Measurements from ENCODE around the gene HAGH. TPM values are rescaled to one million over a fixed set of nuclear protein-coding genes. Genes with fewer than 3 reads are reported as not detected.

Gene HAGH
- total RNA-seq, 1 experiment from 2014 or later, result 28.2 TPM

DNA sequence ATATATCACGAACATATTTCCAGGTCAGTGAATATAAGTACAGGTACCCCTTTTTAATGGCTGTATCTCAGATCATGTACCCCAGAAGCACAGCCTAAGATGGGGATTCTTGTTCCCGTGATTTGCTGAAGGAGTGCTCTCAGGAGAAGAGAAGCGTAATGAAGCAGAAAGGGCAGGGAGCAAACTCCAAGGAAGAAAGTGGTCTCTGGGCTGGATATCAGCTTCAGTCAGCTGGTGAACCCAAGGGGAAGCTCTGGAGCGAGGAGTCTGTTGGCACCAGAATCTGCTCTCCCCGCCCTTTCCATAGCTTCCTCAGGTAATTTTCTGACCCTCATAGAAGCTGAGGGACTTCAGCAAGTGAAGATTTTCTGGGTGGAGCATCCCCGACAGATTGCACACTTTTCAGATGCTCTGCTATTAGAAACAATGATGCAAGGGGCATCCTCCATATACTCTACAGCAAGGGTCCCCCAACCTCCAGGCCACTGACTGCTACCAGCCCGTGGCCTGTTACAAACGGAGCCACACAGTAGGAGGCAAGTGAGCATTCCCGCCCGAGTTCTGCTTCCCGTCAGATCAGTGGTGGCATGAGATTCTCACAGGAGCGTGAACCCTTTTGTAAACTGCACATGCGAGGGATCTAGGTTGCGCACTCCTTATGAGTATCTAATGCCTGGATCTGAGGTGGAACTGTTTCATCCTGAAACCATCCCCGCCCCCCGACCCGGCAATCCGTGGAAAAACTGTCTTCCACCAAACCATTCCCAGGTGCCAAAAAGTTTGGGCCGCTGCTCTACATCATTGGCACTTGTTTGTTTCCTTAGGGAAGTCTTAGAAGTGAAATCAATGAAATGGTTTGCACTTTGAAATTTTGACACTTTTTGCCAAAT lies 4.8 kb upstream of the HAGH start:
- no peak for DNase-seq (ENCODE audit: low read depth)

DNA sequence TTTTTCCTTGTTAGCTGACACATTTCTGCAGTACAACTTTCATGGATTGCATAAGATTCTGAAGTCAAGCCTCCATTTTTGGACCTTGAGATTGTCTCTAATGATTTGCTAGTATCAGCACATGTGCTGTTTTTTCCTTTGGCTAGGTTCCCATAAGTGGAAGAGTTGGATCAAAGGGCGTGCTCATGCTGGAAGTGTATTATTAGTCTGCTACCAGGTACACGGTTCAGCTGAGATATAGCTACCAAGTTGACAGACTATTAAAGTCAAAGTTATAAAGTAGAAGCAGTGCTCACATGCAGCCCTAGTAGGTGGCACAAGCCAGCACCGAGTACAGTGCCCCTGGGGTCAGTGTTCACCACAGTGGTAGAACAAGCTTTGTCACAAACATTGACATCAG lies 3.6 kb upstream of the HAGH start:
- DNase-seq (ENCODE audit: low read depth), result no peak

DNA sequence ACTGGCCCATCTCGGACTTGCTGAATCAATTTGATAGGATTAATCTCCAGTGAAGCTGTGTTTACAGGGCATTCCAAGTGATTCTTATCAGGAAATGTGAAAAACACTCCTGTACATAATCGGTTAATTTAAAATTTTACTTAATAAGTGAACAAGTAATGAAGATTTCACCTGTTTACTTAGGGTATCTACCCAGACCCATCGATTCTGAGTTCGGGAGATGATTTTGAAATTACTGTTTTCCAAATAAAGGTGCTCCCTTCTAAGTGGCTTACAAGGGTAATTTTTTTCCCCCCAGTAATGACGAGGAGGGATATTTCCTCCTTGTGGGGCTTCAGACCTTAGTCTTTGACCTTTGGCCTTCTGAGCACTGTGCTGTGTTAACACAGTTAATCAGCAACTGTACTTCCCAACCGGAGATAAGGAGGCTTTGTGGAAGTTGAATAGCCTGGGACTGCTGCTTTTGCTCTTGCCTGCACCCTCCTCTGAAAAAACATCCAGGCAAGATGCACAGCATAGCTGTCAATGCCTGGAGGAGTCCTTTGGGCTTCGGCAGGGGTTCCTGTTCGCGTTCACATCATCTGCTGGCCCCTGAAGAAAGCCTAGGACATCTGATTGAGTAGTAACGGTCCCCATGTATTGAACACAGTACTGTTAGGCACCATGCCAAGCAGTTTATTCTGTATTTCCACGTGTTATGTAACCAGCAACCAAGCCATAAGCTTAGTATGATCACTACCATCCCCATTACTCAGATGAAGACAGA lies 2.2 kb upstream of the HAGH start:
- DNase-seq (ENCODE audit: low read depth), result no peak

DNA sequence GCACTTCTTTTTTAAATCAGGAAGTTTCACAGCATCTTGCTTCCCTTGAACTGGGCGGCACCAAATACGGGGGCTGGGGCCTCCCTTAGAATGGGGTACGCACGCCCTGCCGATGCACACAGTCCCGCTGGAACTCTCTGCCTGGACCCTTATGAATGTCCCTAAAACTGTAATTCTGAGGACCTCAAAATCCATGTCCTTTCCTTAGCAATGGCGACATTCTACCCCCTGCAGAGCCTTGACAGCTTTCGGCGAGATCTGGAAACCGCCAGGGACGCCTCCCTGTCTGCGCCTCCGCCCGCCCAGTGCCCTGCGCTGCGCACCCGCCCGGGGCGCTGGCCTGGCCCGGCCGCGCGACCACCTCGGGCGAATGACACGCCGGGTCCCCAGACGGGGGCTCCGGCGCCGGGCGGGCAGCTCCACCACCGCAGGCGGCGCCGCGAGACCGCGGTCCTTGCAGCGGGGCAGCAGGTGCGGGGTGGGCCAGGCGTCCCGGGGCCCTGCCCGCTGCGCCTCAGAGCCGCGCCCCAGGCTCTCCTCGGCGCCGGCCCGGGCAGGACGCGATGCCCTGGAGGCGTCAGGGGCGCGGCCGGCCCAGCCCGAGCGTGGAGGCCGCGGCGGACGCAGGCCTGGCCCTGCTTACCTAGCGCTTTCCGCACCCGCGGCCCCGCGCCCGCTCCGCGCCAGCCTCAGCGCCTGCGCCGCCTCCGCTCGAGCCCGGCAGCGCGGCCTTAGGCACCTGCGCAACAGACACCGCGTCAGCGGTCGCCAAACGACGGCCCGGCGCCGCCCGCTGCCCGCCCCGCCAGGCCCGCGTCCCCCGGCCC lies 548 bp downstream of the HAGH start:
- DNase-seq (ENCODE audit: low read depth), result peak; percentile 69

DNA sequence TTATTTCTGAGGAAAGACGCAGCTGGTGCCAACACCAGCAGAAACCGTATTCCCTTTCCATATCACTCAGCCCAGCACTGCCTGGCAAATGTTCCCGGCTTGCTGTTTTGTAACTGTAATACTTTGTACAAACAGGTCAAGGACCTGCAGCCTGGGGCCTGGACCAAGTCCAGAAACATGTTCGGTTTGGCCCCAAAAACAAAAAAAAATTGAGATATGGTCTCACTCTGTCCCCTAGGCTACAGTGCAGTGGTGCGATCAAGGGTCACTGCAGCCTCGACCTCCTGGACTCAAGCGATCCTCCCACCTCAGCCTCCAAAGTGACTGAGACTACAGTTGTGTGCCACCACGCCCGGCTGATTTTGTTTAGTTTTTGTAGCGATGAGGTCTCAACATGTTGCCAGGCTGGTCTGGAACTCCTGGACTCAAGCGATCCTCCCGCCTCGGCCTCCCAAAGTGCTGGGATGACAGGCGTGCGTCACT lies 1.2 kb downstream of the HAGH start:
- DNase-seq (ENCODE audit: low read depth), result no peak

DNA sequence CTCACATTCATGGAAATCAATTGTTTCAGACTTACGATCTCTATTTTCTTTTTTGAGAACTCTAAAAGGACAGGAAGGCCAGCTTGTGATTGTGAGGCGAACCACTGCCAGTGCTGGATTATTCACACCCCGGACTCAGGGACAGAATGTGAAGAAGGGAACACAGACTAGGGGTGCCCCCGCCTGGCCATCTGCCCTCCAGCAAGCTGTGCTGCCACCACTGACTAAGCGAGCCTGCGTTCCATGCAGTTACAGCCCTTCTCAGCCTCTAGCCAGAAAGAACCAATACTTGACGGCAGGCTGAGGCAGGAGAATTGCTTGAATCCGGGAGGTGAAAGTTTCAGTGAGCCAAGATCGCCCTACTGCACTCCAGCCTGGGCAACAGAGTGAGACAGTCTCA lies 2.8 kb downstream of the HAGH start:
- peak; percentile 54 for DNase-seq (ENCODE audit: low read depth)

DNA sequence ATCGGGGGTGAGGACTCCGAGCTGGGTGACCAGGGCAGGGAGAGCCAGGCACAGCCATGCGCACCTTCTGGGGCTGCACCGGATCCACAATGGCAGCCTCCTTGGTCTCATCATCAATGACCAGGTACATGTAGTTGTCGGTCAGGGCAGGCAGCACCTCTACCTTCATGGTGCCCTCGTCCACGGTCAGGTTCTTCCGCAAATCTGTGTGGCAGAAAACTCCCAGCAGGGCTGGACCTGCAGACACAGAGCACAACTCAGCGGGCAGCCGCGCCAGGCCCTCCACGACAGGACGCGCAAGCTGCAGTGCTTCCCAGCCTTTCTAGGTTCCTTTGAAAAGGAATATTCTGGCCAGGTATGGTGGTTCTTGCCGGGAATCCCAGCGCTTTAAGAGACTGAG lies 3.8 kb downstream of the HAGH start:
- no peak for DNase-seq (ENCODE audit: low read depth)

DNA sequence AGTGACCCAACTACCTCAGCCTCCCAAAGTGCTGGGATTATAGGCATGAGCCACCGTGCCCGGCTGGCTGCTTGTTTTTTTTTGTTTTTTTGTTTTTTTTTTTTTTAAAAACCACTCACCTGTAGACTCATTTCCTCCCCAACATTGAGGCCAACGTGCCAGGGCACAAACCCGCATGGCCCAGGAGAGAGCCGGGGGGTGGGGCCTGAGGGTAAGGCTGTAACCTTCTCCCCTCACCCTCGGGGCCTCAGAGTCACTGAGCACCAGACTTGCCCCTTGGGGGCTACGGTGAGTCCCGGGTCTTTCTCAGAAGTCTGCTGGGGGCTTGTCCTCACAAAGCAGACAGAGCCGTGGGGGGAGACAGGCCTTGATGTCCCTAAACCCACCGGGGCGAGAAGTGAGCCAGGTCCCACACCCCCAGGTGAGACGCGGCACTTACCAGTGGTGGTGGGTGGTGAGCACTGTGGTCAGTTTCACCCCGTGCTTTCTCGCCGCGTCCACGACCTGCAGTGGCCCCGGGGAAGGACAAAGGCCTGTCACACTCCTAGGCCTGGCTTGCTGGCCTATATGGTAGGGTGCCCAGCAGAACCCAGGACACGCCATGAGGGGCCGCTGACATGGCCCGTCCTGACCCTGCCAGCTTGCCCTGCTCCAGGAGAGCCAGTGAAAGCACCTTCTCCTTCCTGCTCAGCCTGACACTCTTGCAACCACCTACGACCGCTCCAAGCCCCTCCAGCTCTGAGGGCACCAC lies 4.6 kb downstream of the HAGH start:
- no peak for DNase-seq (ENCODE audit: low read depth)

DNA sequence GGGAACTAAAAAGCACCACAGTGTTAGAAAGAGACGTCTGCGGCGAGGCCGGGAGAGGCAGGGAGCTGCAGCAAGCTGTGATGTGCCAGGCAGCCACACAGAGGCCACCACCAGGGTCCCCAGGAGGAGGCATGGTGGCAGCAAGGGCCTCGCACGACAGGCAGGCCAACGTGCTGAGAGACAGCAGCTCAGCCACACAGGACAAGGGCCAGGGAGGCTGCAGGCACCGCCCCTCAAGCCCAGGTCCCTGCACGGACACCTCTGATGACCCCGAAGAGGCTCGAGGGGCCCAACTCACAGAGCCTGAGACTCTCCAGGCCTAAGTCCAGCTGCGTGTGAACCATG lies 5.7 kb downstream of the HAGH start:
- DNase-seq (ENCODE audit: low read depth), result no peak

DNA sequence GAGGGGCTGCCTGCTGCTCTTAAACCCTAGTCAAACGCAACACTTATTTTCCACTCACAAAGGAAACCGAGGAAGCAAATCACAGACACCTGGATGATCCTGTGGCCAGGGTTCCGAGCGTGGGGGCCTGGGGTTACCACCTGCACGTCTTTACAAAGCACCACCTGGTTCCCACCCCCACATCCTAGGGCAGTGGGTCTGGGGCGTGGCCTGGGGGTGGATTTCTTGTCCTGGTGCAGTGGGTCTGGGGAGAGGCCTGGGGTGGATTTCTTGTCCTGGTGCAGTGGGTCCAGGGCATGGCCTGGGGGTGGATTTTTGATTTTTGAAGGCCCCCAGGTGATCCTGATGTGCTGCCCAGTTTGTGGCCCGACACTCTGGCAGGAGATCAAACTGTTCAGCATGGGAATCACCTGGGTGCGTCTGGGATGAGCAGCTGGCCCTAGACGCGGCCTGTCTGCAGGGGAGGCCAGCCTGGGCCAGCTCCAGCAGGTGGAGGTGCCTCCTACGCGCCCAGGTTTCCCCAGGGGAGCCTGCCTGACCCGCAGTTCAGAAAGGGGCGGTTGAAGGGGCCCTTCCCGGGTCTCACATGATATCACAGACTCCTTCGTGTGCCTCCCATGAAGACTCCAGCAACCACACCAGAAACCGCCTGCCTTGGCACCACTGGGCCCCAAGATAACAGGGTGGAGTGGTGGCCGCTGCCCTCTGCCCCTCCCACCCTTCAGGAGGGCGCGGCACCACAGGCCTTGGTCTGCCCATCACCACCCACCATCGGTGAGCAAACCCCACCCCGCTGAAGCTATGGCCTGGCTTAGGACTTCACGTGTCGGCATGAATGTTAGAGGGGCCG lies 6.3 kb downstream of the HAGH start:
- DNase-seq (ENCODE audit: low read depth), result no peak

DNA sequence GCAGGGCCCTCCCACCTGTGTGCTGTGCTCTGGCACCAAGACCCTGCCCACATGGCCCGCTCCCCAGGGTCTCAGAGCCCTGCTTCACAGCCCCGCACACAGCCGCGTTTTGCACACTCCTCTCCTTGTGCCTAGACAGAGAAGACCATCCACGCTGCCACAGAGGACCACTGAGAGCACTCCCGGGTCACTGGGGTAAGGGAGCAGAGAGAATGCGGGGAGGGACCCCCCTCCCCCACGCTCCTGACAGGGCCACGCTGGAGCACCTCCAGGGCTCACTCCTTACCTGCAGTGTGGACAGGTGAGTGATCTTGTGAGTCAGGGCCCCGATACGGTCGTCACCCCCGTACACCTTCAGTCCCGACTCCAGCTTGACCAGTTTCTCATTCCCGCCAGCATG lies 7.0 kb downstream of the HAGH start:
- no peak for DNase-seq (ENCODE audit: low read depth)

DNA sequence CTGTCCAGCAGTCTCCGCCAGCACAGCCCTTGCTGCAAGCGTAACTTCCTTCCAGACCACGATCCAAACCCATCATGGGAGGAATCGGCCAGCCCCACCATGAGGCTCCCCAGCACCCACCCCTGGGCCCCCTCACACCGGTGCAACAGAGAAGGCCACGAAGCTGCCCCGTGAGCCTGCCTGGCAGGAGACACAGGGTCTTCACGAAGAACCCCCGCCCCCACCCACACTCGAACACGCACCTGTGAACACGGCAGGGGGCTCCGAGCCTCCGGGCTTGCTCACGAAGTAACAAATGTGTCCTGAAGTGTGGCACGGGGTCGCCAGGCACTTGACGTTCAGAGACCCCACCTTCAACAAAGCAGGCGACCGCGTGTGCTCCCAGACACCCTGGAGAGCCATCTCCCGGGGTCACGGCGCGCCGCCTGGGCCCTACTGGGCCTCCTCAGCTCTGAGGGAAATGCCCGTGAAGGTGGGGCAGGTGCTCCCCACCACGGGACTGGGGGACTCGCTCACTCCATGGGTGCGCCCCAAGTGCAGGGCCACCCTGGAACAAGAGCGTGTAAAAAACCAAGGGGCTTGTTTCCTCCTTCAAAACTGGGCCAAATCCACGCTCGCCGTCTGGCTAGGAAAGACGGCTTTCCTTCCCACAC lies 7.6 kb downstream of the HAGH start:
- DNase-seq (ENCODE audit: low read depth), result no peak

DNA sequence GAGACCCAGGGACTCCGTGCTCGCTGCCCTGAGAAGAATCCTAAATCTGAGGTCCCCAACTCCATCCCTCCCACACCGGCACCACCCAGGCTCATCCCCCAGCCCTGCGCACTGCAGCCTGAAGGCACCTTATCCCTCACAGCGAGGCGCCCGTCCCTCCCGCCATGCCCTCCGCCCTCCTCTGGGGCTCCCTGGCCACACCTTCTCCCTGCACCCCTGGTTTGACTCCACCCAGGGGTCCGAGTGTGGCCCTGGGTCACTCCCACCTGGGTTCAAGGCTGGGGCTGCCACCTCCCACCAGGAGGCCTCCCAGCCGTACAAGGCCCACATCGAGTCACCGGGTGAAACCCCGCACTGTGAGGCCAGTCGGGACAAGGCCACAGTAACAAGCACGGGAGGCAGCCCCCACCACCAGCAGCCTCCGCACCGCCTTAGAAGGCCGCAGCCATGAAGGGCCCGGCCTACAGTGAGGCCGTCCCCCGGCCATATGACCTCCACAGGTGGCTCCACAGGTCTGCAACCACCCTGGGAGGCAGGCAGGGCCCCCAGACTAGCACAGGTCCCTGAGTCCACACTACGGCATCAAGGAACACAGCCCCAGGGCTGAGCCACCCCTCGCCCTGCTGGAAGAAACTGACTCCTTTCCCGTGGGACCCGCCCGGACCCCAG lies 8.3 kb downstream of the HAGH start:
- DNase-seq (ENCODE audit: low read depth), result no peak

DNA sequence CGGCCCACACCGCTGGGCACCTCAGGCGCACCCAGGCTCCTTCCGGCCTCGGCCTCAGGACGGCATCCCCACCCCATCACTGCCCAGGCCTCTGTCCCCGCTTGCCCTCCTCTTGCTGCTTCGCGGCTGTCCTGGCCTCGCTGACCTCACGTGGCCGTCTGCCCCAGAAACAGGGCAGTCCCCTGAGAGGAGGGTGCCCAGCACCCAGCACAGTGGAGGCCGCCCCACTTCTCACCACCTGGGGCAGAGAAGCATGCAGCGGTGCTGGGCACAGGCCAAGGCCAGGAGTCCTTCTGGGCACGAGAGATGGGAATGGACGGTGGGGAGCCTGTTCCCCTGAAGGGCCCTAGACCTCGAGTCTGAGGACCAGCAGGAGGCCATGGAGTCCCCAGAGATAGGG lies 8.9 kb downstream of the HAGH start:
- DNase-seq (ENCODE audit: low read depth), result no peak

DNA sequence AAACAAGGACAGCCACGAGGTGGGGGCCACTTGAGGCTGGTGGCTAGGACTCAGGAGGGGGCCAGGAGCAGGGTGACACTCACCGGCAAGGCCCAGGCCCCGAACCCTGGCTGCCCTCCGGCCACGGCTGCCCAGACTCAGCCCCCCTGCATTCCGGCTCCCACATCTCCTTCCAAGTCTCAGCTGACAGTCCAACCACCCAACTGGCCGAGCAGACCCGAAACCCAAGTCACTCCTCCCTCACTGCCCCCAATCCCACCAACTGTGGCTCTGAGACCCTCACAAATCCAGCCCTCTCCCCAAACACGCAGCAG lies 9.4 kb downstream of the HAGH start:
- DNase-seq (ENCODE audit: low read depth), result no peak

DNA sequence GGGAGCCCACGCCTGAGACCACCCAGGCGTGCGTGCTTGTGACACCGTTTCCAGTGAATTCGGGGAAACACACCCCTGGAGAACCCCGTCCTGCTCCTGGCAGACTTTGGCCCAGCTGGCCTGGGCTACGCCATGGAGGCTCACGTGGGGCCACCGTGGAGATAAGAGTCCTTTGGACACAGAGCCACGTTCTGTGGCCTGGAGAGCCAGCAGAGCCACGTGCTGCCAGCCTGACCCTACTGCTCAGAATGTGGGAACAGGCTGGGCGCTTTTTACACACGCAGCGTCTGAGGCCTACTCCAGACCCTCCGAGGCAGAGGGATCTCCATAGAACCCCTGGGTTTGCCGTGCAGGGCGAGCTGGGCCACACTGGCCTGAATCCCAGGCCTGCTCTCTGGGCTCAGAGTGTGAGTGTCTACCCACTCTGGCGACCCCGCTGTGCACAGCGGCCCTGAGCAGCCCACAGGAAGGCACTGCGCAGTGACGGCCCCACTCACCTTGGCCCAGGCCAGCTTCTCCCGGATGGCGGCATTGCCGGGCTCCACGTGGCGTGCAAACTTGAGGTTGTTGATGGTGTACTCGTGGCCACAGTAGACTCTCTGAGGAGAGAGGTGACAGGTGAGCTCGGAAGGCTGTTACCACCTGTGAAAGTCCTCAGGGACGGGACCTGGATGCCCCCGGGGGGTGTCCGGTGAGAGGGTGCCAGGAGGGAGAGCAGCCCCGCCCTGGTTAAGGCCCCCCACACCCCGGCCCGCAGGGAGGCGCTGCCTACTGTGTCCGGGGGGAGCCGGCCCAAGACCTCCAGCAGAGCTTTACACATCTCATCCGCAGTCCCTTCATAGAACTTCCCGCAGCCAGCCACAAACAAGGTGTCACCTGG lies 10.0 kb downstream of the HAGH start:
- no peak for DNase-seq (ENCODE audit: low read depth)

DNA sequence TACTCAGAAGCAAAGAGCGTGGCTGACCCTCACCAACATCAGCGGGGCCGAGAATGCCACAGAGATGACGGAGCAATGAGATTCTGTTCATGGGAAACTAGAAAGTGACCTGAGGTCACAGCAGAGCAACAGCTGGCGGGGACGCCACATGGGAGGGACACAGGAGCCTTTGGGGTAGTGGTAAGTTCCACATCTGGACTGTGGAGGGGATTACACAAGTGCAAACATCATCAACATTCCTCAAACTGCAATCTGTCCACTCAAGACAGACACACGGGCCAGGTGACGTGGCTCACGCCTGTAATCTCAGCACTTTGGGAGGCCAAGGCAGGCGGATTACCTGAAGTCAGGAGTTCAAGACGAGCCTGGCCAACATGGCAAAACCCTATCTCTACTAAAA lies 11.2 kb downstream of the HAGH start:
- DNase-seq (ENCODE audit: low read depth), result no peak

DNA sequence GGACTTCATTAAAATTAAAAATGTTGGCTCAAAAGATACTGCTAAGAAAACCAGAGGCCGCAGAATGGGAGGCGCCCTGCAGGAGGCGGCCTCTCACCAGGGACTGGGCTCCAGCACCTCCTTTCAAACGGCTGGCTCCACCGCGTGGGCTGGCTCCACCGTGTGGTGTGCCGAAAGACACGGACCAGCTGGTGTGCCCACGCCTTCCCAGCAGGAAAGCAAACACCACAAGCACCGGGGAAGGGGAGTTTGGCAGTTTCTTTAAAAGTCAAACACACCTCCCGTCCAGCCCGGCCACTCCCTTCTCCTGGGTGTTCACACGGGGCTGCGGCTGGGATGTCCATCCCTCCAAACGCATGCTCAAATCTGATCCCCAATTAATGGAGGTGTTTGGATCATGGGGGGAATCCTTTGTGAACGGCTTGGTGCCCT lies 13.9 kb downstream of the HAGH start:
- peak; percentile 55 for DNase-seq (ENCODE audit: low read depth)

DNA sequence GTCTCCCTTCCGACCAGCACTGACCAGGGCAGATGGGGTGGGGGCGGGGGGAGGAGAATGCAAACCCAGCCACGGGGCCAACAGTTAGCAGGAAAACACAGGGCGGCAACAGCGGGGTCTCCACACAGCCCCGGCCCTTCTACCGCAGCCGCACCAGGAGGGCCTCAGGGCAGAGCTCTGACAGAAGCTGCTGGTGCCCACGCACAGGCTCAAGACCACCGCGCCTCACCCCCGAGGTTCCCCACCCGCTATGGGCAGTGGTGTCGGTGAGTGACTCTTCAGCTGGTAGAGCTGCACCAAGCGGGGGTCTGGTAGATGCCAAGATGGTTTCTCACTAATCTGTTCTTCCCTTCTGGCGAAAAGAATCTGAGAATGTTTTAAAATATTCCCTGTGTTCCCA lies 16.1 kb downstream of the HAGH start:
- DNase-seq (ENCODE audit: low read depth), result no peak

Measured in Daoy (cell line).